Stimulated activated CD4-positive, alpha-beta T cell treated with anti-CD3 and anti-CD28 coated beads, TNF-alpha, amount 100 ng/mL, for 48 hours (primary cell): ENCODE results near the gene KIF4A.
"Not testable (repeated sequence)": the region's sequence is repeated elsewhere in the genome, so short reads cannot be mapped to it uniquely, and the experiment has no call there.

Source experiments
- DNase-seq, 3 donors: peaks; one replicate each; pipeline ENCODE4 v3.0.0-alpha.2; 2020; ENCODE audit warnings: low read depth in 3 of 3

KIF4A gene

GRCh38 chrX:70289793-70290770, at the start of gene KIF4A, which contains the start of gene PDZD11:
TSS of gene KIF4A (plus strand) at chrX:70290104. CDS start at chrX:70290459, 355 bp downstream.
TSS of gene PDZD11 (minus strand) at chrX:70289927. CDS start at chrX:70289341, 586 bp downstream.
- DNase-seq, result peak; percentile 58 to 67 (median 61)

- no peak for DNase-seq
Observed at GRCh38 chrX:70240751-70241150, 49.2 kb upstream of the KIF4A start.

- DNase-seq, result no peak
Observed at GRCh38 chrX:70241501-70241900, 48.4 kb upstream of the KIF4A start.

- not testable (repeated sequence) for DNase-seq
Observed at GRCh38 chrX:70243601-70244000, 46.3 kb upstream of the KIF4A start.

GRCh38 chrX:70244881-70245280, 45.0 kb upstream of the KIF4A start:
- no peak for DNase-seq

GRCh38 chrX:70247252-70247651, 42.7 kb upstream of the KIF4A start:
- DNase-seq, result no peak

GRCh38 chrX:70252491-70252890, 37.4 kb upstream of the KIF4A start:
- no peak for DNase-seq

GRCh38 chrX:70253377-70254062, 36.4 kb upstream of the KIF4A start:
- peak in 1 of 3 donors; percentile 1 for DNase-seq

GRCh38 chrX:70254063-70254400, 35.9 kb upstream of the KIF4A start:
- no peak for DNase-seq

- no peak for DNase-seq
Observed at GRCh38 chrX:70254909-70255308, 35.0 kb upstream of the KIF4A start.

- no peak for DNase-seq
Observed at GRCh38 chrX:70255452-70255851, 34.5 kb upstream of the KIF4A start.

GRCh38 chrX:70257423-70258288, 32.2 kb upstream of the KIF4A start:
- no peak for DNase-seq

- no peak for DNase-seq
Observed at GRCh38 chrX:70260104-70260503, 29.8 kb upstream of the KIF4A start, which contains the start of gene P2RY4. TSS of gene P2RY4 (minus strand) at chrX:70260204. CDS start at chrX:70259624, 580 bp downstream.

- DNase-seq, result peak in 2 of 3 donors; percentile 0 to 52
Observed at GRCh38 chrX:70262952-70263567, 26.8 kb upstream of the KIF4A start.

GRCh38 chrX:70264784-70265183, 25.1 kb upstream of the KIF4A start:
- DNase-seq, result no peak

GRCh38 chrX:70268034-70268433, 21.9 kb upstream of the KIF4A start, which contains the start of gene ARR3:
TSS of gene ARR3 (plus strand) at chrX:70268334. CDS start at chrX:70269386, 1,052 bp downstream.
- no peak for DNase-seq

- not testable (repeated sequence) for DNase-seq
Observed at GRCh38 chrX:70274029-70274428, 15.9 kb upstream of the KIF4A start.

GRCh38 chrX:70279081-70279480, 10.8 kb upstream of the KIF4A start:
- no peak for DNase-seq

- DNase-seq, result no peak
Observed at GRCh38 chrX:70280573-70280972, 9.3 kb upstream of the KIF4A start.

- DNase-seq, result no peak
Observed at GRCh38 chrX:70281951-70282350, 8.0 kb upstream of the KIF4A start, which contains the start of gene RAB41. TSS of gene RAB41 (plus strand) at chrX:70282172. CDS start at chrX:70282218, 46 bp downstream.
